Muscle of back (tissue), 11 donors: ENCODE measurements around the gene KLHL10. TPM values are rescaled to one million over a fixed set of nuclear protein-coding genes. Genes with fewer than 3 reads are reported as not detected.
"Not testable (repeated sequence)": the region's sequence is repeated elsewhere in the genome, so short reads cannot be mapped to it uniquely, and the experiment has no call there.

ENCODE experiments used
- DNase-seq, 3 donors: peaks; one replicate each; pipeline versions ENCODE4 v3.0.0 to v3.0.0-alpha.2; 2013
- polyA plus RNA-seq, 10 donors: library from polyadenylated mRNA; unstranded; fragments of 120-200 nt; gene quantifications; one replicate each; pipeline ENCODE4 v1.2.1, GENCODE V29; 2013; ENCODE audit not compliant: insufficient read length in 10 of 10

The KLHL10 gene
- polyA plus RNA-seq, 10 donors, result 0.15 to 0.43 (median 0.18) TPM; not detected in 6

DNA sequence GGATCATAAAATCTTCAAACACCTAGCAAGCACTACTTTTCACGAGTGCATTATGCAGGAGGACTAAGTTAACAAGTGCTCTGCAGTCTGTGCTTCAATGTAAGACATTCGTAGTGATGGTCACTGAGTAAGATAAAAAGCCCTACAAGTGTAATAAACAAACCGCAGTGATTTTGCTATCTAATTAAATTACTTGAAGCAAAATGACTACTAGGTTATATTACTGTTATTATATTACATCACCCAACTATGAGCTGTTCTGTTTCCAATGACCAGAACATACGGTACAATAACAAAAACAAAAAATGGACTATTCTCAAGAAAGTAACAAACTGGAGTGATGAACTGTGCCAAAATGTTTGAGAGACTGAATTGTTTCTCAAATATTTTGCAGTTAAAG lies 11.2 kb downstream of the KLHL10 start:
- no peak for DNase-seq

DNA sequence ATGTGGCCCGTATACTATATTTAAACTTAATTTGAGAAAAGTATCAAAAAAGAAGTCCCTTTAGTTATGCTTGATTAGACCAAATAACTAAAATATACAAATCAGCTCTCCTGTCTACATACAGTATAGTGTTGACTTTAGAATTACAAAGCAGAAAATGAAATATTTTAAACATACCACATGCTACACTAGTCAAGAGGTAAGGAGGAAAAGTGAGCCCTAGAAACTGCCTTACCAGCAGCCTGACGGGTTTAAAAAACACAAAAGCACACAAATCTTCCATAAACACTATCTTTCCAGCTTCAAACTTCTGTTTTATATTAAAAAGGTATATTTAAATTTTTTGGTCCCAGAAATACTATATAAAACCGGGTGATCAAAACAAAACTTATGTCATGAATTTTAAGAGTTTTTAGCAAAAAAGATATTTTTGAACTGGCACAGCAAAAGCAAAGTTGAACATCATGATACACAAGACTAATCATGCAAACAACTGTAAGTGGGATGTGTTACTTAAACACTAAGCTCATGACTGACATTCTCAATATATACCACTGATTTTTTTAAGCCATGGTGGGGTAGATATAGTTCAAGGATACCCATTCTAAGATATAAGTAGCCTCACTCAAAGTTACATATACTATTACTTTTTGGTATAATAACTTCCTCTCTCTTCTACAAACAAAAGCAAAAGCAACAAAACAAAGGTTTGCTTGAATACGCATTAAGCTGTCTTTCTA lies 11.8 kb downstream of the KLHL10 start:
- no peak for DNase-seq

DNA sequence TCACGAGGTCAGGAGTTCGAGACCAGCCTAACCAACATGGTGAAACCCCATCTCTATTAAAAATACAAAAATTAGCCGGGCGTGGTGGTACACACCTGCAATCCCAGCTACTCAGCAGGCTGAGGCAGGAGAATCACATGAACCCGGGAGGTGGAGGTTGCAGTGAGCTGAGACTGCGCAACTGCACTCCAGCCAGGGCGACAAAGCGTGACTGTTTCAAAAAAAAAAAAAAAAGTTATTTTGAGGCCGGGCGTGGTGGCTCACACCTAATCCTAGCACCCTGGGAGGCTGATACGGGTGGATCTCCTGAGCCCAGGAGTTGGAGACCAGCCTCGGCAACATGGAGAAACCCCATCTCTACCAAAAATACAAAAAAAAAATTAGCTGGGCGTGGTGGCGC lies 13.8 kb downstream of the KLHL10 start:
- not testable (repeated sequence) for DNase-seq

DNA sequence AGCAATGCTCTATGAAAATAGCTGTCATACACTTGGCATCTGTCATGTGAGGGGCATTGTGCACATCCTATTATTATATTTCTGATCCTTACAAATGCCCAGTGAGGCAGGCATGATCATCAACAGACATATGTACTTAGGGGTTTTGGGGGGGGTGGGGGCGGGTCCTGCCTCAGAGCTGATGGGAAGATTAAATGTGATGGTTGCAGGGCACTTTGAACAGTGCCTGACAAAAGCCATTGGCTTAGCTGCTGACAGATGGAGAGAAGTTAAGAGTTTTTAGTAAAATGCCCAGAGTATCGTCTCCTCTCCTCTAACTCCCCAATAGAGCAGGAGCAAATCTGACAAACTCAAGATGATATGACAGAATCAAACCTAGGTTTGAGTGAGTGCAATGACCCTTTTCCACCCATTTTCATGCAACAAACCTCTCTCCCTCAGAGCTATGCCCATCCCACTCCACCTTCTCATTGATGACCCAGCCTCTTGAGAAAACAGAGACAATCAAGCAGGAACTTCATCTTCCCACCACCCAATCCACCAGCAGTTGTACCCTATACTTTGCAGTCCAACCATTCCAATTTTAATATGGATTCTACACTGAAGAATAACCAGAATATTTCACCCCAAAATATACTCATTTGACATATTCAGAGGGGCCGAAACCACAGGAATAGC lies 22.8 kb downstream of the KLHL10 start:
- no peak for DNase-seq

- DNase-seq, result no peak
These were observed 25.6 kb downstream of the KLHL10 start for GRCh38 chr17:41863074-41863848.

DNA sequence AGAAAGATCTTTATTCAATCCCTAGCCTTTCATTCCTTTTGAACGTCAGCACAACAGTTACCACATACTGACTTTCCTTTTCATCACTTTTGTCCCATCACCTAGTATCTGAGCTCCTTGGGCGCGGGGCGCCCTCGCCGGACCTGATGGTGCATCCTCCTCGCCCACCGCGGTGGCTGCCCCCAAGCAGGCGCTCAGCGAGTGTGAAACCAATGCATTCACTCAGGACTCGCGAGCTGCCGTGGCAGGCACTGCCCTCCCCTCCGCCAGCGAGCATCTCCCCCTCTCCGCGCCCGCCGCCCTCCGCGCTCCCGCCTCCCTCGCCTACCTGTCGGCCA lies 26.8 kb downstream of the KLHL10 start:
- DNase-seq, result no peak

DNA sequence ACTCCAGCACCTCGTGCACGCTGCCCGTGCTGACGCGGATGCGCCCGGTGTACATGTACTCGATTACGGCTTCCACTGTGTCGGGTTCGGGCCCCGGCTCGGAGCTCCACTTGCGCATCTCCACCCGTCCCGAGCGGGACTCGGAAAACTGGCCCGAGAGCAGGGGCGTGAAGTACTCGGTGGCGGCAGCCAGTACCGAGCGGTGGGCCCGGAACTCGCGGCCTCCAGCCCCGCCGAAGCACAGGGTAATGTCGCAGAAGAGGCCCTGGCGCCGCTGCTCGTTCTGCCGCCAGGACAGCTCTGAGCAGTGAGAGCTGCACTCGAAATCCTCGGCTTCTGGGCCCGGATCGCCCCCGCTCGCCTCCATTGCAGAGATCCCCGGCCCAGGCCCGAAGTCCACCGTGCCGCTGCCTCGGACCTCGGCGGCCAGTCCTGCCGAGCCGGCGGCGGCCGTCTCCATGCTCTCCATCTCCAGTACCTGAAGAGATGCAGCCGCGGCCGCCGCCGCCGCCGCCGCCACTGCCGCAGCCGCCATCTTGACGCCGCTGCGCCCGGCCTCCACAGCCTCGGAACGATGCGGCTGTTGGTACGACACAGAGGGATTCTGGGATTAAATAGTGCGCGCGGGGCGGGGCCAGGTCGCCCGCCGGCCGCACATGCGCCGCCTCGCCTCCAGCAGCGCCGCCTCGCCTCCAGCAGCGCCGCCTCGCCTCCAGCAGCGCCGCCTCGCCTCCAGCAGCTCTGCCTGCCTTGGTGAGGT lies 27.4 kb downstream of the KLHL10 start, which contains the start of gene KLHL11:
Gene KLHL11, minus strand, starts transcription at position 588 of the 760 bp plus-strand sequence. Its CDS starts 53 bp downstream, at position 535.
- peak; percentile 89 to 97 (median 90) for DNase-seq

DNA sequence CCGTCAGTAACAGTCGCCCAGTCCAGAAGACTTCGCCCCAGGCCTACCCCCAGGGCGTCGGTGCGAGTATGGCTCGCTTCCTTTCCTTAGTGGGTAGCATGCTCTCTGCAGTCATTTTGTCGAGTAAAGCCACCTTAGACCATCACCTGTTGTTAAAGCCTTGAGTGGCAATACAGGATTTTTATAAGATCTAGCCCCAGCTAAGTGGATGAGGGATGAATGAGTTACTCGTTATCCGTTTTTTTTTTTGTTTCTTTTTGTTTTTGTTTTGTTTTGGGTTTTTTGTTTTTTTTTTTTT lies 27.9 kb downstream of the KLHL10 start:
- DNase-seq, result no peak

DNA sequence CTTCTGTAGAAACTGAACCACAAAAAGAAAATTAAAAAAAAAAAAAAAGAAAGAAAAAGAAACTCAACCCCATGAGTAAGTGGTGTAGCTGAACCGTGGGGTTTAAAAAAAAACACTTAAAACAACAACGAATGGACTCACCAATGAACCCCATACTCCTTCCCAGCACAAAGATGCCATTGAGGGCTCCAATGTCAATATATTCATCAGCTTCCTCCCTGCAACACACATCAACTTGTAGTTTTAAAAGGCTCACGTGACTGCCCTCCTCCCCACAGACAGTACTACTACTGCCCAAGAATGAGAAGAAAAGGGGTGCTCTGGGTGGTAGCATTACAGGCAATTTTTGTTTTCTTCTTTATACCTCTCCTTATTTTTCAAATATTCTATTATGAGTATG lies 30.9 kb downstream of the KLHL10 start:
- no peak for DNase-seq

GRCh38 chr17:41869426-41869825 lies 31.8 kb downstream of the KLHL10 start:
- no peak for DNase-seq

DNA sequence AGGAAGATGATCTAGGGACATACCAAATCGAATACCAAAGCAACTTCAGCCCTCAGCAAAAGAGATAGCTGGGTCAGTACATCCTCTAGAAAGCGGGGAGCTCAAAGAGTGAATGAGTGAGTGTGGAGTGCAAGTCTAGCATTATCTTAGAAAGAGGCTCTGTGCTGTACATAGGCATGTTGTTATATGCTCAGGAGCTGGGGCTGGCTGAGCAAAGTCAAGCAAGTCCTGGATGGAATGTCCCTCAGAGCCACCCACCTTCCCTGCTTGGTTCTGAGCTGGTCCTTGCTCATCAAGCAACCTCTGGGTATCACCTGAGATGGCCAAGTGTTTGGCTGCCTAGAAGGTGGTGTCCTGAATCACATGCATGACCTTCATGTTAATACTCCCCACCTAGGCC lies 32.5 kb downstream of the KLHL10 start:
- DNase-seq, result no peak

DNA sequence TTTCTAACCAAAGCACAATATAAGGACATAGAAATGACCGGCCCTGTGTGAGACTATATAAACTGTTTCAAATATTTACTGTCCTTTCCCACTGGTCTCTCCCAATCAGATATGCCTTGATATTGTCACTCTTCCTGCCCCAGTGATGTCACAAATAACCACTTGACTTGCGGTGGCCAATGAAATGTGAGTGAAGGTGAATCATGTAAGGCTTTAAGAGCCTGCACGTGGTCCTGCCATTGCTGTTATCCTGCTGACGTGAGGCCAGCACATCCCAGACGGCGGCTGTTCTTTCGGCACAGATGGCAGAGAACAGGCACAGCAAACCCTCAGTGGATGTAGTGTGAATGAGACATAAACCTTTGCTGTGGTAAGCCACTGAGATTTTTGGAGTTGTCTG lies 33.0 kb downstream of the KLHL10 start:
- DNase-seq, result no peak

DNA sequence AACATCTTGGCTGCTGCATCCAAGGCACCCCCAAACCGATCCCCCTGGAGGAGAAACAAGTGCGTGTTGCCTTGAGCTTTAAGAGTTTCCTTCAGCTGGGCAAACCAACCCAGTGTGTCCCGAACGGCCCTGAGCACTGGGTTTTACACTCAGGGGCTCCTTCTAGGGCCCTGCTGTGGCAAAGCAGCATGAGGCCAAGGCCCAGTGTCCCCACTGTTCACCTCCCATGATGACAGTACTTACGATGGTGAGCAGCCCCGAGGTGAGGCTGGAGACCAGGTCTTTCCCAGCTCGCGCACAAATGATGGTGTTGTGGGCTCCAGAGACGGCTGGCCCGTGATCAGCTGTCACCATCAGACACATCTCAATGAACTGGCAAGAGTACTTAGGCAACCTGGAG lies 34.2 kb downstream of the KLHL10 start:
- DNase-seq, result no peak

DNA sequence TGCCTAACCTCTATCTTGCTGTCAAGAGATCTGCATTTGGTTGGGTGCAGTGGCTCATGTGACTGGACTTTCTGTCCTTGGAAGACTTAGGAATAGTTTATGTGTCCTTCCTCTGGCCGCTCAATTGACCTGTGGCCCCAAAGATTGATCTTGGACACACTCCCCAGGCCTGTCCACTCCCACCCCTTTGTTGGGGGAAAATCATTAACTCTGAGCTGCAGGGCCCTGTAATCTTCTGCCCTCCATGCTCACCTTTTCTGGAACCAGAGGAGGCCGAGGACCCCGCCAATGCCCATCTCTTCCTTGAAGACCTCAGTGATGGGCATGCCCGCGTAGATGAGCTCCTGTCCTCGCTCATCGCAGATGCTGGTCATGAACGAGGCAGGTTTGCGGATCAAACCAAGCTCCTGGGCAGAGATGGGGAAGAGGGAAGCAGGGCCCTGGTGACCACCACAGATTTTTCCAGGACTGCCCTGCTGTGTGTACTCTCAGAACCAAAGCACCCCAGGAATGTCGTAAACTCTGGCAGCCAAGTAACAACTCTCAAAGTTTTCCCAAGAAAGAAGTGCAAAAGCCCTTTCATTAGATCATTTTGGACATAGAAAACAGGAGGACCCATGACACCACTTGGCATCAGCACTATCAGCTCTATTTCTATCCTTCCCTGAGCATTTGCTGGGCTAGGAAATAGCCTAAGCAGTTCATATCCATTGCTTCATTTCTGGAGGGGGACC lies 36.1 kb downstream of the KLHL10 start:
- no peak for DNase-seq

- not testable (repeated sequence) for DNase-seq
These were observed 36.7 kb downstream of the KLHL10 start for GRCh38 chr17:41874293-41874670.

GRCh38 chr17:41880130-41880529 lies 42.5 kb downstream of the KLHL10 start:
- DNase-seq, result no peak

DNA sequence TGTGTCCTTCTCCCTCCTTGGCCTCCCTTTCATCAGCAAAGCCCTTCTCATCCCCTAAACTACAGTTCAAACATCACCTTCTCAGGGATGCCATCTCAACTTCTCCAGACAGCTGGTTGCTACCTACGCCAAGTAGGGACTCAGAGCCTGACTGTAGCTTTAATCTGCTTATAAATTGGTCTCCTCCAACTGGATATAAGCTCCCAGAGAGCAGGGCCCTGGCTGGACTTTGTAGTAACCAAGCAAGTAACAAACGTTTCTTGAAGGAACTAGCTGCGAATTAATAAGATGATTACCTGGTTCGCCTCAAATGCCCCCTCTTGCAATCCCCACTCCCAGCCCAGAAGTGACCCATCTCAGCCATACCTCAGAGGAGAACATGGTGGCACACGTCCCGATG lies 45.1 kb downstream of the KLHL10 start:
- DNase-seq, result no peak

GRCh38 chr17:41885733-41886132 lies 48.1 kb downstream of the KLHL10 start:
- DNase-seq, result no peak

GRCh38 chr17:41888332-41888965 lies 50.8 kb downstream of the KLHL10 start:
- no peak for DNase-seq

GRCh38 chr17:41891135-41892020 lies 53.8 kb downstream of the KLHL10 start:
- no peak for DNase-seq
